ENCODE data around the gene DOK5.

The DOK5 gene

GRCh38 chr20:54619682-54620081, 144.3 kb downstream of the DOK5 start:
- no peak for DNase-seq

DNA sequence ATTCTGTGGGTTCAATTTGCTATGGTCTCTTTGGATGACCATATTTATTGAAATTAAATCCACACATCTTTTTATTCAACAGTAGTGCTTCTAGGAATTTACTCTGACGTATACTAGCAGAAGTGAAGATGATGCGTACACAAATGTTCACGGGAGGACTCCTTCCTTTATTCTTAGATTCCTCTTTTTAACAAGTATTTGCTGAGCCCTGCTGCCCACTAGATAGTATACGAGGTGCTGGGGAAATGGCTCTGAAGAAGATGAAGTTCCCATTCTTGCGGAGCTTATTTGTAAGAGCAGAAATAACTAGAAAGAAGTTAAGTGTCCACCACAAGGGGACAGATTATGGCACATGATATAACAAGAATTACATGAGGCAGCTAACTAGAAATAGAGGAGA, 145.2 kb downstream of the DOK5 start:
- DNase-seq = no peak

DNA sequence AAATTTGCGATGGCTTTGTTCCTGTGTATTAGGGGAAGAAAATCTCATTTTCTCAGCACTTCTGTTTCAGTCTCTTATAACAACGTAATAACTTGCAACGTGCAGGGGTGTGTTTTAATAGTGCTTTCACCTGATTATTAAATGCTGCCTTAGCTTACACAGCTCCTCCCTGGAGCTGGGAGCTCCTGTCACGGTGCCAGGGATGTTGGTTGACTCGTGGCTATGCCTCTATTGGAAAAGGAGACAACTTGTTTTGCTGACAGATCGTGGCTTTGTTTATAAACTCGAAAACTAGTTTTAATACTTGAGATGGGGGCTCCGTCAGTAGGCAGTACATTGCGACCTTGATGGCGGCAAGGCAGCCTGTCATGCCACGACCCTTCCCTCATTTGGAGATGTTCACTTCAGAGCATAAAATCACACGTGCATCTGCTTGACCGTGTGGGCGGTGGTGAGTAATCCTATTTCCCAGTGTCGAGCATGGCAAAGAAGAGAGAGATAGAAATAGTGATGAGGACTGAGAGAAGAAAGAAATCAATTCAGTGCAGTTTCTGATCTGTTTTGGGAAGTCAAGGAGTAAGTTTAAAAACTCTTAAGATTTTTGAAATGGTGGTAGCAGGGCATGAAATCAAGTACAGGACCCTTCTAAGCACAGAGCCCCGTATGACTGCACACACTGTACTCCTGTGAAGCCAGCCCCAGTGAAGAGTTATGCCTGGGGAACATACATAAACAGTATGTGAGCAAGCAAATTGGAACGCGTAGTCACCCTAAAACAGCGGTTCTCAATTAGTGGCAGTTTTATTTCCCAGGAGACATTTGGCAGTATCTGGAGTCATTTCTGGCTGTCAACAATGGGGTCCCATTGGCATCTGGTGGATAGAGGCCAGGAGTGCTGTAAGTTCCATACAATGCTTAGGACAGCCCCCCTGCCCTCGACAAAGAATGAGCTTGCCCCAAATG, 147.2 kb downstream of the DOK5 start:
- no peak for DNase-seq

DNA sequence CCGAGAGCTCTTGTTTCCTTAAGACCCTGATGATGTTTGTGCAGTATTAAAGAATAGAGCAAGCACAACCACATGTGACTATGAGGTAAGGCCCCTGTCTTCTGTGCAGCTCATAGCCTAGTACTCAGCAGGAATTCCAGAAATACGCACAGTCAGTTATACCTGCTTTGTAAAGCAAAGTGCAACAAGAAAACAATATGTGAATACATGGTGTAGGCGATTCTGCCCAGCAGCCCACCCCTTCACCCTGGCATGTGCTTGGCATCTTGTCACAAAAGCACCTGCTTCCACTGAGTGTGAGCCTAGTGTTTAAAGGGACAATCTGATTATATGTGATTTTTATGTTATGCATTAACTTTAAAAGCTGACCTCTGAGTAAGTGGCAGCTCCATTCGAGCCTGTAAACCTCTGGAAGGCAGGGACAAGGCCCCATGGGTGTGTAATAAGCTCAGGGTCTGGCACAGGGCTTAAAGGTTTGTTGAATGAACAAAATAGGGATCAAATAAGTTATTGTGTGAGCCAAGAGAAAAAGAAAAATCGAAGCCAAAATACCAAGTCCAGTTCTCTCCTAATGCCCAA, 148.7 kb downstream of the DOK5 start:
- no peak for DNase-seq

GRCh38 chr20:54624706-54625390, 149.5 kb downstream of the DOK5 start:
- DNase-seq = no peak

DNA sequence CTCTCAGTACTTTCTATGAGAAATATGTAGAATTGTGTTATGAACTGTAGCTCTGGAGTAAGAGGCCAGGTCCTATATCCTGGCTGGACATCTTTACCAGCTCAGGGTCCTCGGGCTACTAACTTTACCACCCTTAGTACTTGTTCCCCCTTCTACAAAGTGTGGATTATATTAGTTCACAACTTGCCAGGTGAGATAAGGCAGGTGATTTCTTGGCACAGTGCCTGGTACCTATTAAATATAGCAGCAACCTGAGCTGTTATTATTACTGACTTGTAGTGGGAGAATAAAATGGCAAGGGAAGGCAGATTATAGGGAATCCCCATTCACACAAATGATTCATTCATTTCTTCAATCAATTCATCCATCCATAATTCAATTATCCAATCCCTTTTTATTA, 150.1 kb downstream of the DOK5 start:
- DNase-seq = no peak

DNA sequence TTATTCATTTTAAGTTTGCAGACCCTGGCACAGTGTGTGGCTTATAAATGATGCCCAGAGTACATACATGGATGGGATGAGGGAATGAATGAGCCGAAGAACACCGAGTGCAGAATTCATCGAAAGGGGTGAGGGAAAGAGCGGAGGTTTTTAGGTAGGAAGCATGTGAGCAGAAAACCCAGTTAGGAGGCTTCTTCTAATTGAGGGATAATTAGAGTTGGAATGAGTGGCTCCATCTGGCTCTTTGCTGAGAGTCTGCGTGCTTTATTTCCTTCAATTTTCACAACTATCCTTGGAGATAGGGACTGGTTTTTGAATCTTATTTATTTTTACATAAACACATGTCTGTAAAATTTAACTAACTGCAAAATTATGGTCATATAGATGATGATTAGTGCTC, 150.7 kb downstream of the DOK5 start:
- no peak for DNase-seq

GRCh38 chr20:54629632-54630031, 154.2 kb downstream of the DOK5 start:
- DNase-seq = no peak

- DNase-seq = no peak
These were observed 155.2 kb downstream of the DOK5 start for GRCh38 chr20:54630582-54630981.

DNA sequence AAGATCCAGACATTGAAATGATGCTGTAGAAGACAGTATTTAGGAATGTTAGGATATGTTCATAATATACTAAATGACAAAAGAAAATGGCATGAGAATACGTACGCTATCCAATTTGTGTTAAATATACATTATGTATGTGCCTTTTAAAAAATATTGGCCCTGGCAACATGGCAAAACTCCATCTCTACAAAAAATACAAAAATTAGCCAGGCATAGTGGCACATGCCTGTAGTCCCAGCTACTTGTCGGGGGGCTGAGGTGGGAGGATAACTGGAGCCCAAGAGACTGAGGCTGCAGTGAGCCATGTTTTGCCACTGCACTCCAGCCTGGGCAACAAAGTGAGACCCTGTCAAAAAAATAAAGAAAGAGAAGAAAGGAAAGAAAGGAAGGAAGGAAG, 155.7 kb downstream of the DOK5 start:
- no peak for DNase-seq

DNA sequence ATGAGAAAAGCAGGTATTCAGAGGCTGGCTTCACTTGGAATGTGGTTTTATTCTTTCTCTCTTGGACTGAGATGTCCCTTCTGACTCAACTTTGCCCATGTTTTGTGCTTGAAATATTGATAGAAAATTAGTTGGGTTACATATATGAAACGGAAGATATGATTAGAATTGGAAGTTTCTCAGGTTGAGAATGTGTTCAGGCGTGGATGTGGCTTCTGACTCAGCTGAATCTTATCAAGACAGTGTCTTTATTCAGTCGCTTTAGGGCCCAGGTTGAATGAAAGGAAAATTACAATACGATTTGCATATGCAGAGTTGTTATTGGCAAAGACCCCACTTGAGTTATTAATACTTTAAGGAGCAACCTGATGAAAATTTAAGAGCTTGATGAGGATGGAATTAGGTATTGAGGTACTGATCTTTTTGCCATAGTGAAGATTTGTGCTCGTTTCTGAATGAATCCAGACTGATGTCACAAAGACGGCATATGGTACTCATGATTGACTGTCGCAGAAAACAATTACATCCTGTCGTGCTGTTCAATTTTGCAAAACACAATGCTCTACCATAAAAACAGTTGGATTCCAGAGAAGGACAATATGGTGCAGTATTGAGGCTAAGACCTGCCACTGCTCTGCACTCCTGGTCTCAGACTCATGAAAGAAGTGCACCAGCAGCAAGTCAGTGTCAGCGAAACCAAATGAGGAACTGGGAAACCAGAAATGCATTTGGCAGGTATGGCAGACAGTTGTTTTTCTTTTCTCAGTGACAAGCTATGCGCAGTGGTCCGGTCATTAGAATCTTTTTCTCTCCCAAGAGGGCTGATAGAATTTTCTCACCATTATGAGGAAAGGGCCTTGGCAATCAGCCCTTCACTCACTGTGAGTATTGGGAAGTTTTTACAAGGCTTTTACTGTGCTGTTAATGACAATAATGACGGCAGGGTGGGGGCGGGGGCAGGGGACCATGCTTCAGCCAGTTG, 158.3 kb downstream of the DOK5 start:
- DNase-seq = no peak

DNA sequence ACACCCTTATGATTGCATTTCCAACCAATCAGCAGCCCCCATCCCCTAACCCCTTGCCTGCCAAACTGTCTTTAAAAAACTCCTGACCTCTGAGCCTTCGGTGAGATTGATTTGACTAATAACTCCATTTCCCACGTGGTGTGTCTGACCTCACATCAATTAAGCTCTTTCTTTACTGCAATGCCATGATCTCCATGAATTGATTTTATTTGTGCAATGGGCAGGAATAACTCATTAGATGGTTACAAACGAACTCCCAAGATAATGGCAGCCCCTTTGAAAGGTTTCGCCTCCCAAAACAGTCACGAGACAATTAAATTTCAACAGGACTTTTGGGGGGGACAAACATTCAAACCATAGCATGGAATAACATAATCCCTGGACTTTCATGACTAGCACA, 161.2 kb downstream of the DOK5 start:
- DNase-seq = no peak

GRCh38 chr20:54639941-54640340, 164.5 kb downstream of the DOK5 start:
- DNase-seq = no peak

- no peak for DNase-seq
These were observed 165.4 kb downstream of the DOK5 start for GRCh38 chr20:54640800-54641199.

DNA sequence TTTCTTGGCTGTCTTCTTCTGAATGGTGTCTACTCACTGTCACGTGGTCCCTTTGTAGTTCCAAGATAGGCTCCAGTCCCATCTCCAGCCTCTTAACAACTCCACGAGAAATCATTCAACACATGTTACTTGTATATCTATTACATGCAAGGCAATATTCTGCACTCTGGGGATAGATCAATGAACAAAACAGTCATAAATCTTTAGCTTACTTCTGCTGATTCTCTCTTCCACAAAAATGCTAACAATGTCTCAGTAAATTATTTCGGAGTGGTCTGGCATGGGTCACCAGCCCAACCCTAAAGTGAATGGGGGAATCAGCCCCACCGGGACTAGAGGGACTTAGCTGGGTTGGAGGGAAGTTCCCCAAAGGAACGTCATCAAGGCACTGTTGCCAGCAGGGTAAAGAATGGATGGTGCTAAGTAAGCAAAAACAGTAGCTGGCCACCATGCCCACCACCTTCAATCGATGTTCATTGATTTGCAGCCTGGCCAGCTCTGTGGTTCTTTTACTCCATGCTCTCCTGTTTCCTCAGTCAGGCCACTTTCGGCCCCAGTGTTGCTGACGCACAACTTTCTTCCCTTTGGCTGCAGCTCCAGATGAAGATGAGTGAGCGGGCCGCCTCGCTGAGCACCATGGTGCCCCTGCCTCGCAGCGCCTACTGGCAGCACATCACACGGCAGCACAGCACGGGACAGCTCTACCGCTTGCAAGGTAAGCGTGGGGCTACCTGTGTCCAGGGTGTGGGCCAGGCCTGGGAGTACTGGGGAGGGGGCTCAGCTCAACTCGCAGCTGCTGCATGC, 167.7 kb downstream of the DOK5 start:
- DNase-seq = no peak

DNA sequence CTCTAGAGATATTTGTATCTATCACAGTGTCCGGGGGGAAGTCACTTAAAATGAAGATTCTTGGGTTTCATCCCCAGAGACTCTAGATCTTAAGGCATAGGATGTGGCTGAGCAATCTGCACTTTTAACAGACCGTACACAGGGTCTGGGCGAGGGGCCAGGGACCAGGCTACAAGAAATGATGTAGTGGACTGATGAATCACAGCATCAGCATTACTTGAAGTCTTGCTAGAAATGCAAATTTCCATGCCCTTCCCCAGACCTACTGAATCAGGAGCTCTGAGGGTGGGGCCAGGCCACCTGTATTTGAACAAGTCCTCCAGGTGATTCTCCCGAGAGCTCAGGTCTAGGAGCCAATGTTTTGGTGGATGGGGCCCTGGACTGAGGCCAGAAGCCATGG, 168.4 kb downstream of the DOK5 start:
- DNase-seq = no peak

- DNase-seq = no peak
These were observed 170.2 kb downstream of the DOK5 start for GRCh38 chr20:54645445-54646155.

DNA sequence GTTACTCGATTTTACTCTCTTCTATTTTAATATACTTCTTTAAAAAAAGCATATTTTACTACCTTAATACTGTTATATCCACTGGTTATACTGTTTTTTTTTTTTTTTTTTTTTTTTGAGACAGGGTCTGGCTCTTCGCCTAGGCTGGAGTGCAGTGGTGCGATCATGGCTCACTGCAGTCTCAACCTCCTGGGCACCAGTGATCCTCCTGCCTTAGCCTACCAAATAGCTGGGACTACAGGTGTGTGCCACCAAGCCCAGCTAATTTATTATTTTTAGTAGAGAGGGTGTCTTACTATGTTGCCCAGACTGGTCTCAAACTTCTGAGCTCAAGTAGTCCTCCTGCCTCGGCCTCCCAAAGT, 170.7 kb downstream of the DOK5 start:
- no peak for DNase-seq

DNA sequence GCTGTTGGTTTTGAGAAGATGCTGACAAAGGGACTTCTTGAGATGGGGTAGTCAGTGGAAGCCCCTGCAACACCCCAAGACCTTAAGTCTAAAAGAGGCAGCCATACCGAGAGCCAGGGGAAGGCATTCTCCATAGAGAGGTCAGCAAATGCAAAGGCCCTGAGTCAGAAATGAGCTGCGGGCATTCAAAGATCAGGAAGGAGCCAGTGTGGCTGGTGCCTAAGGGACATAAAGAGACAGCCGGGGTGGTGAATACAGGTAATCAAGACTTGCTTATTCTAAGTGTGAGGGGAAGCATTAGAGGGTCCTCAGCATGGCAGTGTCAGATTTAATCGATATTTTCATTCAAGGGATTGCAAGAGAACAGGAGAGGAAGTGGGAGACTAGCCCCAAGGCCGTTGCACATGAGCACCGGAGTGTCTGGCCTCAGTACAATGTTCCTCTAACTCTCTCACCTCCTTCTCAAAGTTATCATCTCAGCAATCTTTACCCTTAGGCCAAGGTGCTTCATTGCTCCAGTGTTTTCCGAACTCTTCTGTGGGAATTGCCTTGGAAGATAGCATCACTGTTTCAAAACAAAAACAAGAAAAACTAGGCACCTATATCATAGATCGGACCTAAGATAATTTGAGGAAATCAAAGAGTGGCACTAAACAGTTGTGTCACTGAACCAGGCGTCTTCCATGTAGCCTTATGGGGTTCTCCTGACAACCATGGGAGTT, 173.2 kb downstream of the DOK5 start:
- DNase-seq = no peak

GRCh38 chr20:54649511-54649962, 174.1 kb downstream of the DOK5 start:
- no peak for DNase-seq
